SU-DHL-6 (cell line): ENCODE data around the gene IP6K2.

ENCODE experiments used
- EZH2phosphoT487 ChIP-seq: fragments of 200-600 bp; sonication (generic), shearing (Covaris generic); conservative IDR thresholded peaks from 2 replicates; pipeline ENCODE4 v1.6.1; 2018; ENCODE audit warnings: mild to moderate bottlenecking, antibody characterized with exemption, low read length, moderate library complexity, mixed read lengths
- TF ChIP-seq, protein P1 (sequence below): fragments of 200-600 bp; sonication (generic); IDR thresholded peaks from one replicate; pipeline ENCODE4 v1.5.1; 2017; ENCODE audit warnings: antibody characterized with exemption, mild to moderate bottlenecking, low read length, moderate library complexity; ENCODE audit not compliant: insufficient read depth, poor library complexity, severe bottlenecking

DNA sequence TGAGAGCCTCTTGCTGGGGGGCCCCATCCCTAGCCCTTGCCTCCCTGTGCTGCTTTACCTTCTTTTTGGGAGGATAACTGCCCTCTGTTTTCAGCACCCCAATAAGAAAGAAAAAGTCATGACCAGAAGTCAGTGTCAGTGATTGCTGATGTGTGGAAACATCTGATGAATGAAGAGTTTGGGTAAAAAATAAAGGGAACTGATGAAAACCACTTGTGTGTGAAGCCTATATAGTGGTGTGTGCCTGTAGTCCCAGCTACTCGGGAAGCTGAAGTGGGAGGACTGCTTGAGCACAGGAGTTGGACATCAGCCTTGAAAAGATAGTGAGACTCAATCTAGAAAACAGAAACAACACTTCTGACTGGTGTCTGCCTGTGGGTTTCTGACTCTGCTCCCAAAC lies 44.5 kb downstream of the IP6K2 start:
- TF ChIP-seq, protein P1, sequence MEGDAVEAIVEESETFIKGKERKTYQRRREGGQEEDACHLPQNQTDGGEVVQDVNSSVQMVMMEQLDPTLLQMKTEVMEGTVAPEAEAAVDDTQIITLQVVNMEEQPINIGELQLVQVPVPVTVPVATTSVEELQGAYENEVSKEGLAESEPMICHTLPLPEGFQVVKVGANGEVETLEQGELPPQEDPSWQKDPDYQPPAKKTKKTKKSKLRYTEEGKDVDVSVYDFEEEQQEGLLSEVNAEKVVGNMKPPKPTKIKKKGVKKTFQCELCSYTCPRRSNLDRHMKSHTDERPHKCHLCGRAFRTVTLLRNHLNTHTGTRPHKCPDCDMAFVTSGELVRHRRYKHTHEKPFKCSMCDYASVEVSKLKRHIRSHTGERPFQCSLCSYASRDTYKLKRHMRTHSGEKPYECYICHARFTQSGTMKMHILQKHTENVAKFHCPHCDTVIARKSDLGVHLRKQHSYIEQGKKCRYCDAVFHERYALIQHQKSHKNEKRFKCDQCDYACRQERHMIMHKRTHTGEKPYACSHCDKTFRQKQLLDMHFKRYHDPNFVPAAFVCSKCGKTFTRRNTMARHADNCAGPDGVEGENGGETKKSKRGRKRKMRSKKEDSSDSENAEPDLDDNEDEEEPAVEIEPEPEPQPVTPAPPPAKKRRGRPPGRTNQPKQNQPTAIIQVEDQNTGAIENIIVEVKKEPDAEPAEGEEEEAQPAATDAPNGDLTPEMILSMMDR: no peak
- no peak for TF ChIP-seq EZH2phosphoT487
